KOPT-K1 (cell line): ENCODE data around the gene CRIP2.

Source experiments
- H3K27ac ChIP-seq: fragments of 200-600 bp; sonication (generic); 2 replicates; pipeline ENCODE4 v1.5.1; 2016; ENCODE audit warnings: antibody characterized with exemption, mild to moderate bottlenecking, low read depth, low read length; ENCODE audit not compliant: poor library complexity, severe bottlenecking
- H3K36me3 ChIP-seq: fragments of 200-600 bp; sonication (generic); 2 replicates; pipeline ENCODE4 v1.5.1; 2017; ENCODE audit warnings: antibody characterized with exemption, mild to moderate bottlenecking, low read length, moderate library complexity; ENCODE audit not compliant: insufficient read depth
- H3K9me3 ChIP-seq: fragments of 200-600 bp; sonication (generic); 2 replicates; pipeline ENCODE4 v1.5.1; 2017; ENCODE audit warnings: antibody characterized with exemption, low read length, mild to moderate bottlenecking; ENCODE audit not compliant: insufficient read depth, poor library complexity, severe bottlenecking

CRIP2 gene, protein sequence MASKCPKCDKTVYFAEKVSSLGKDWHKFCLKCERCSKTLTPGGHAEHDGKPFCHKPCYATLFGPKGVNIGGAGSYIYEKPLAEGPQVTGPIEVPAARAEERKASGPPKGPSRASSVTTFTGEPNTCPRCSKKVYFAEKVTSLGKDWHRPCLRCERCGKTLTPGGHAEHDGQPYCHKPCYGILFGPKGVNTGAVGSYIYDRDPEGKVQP

DNA sequence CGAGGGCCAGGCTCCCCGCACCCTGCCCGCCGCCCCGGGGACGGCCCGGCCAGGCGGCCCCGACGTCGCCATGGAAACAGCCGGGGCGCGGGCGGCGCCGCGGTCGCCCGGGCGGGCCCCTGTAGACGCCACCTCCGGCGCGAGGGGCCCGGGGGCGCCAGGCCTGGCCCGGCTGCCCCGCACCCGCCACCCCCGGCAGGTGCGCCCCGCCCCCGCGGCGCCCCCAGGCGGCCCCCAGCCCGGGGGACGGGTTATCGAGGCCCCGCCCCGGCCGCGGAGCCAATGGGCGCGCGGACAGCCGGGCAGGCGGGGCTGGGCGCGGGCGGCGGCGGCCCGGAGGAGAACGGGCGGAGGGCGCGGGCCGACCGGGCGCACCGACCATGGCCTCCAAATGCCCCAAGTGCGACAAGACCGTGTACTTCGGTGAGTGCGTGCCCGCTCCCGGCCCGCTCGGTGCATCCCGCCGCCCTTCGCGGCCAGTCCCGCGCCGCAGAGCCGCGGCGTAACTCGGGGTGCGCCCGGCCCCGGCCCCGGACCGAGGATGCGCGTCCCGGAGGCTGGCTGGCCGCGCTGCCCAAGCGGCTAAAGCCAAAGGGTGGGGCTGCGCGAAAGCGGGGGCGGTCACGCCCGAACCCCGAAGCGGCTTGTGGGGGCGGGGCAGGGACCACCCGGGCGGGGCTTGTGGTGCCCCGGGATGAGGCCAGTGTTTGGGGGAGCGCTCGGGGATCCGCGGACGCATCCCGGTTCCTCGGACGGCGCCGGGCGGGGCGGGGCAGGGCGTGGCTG, at the start of gene CRIP2:
Gene CRIP2 (plus strand): TSS at position 339 of the 786 bp plus-strand sequence. CDS start 42 bp downstream, at position 381.
- H3K27ac ChIP-seq = no peak within 1 kb of the TSS
- peaks cover 14% of the 10 kb centered on the region for H3K36me3 ChIP-seq
- peaks cover 8% of the 10 kb centered on the region for H3K9me3 ChIP-seq

- Histone ChIP-seq H3K9me3 (peaks cover under 1% of the 10 kb centered on the region), H3K36me3 (peaks cover 70% of the 10 kb centered on the region), H3K27ac (no peak overlapping the region)
Observed at GRCh38 chr14:105424861-105425260, 49.8 kb upstream of the CRIP2 start.

GRCh38 chr14:105425823-105426247, 48.8 kb upstream of the CRIP2 start:
- H3K36me3 ChIP-seq = peaks cover 79% of the 10 kb centered on the region

GRCh38 chr14:105426416-105427130, 48.0 kb upstream of the CRIP2 start:
- peaks cover 87% of the 10 kb centered on the region for H3K36me3 ChIP-seq
- H3K9me3 ChIP-seq = peaks cover 17% of the 10 kb centered on the region
- no peak overlapping the region for H3K27ac ChIP-seq

More at GRCh38 chr14:105425823-105426247, 48.8 kb upstream of the CRIP2 start:
- no peak overlapping the region for H3K27ac ChIP-seq
- H3K9me3 ChIP-seq = peaks cover 10% of the 10 kb centered on the region

GRCh38 chr14:105427412-105427811, 47.2 kb upstream of the CRIP2 start:
- Histone ChIP-seq H3K27ac (no peak overlapping the region), H3K36me3 (peaks cover 85% of the 10 kb centered on the region), H3K9me3 (peaks cover 18% of the 10 kb centered on the region)

- H3K36me3 ChIP-seq = peaks cover 87% of the 10 kb centered on the region
- H3K9me3 ChIP-seq = peaks cover 18% of the 10 kb centered on the region
- H3K27ac ChIP-seq = no peak overlapping the region
Observed at GRCh38 chr14:105427936-105428485, 46.6 kb upstream of the CRIP2 start.

DNA sequence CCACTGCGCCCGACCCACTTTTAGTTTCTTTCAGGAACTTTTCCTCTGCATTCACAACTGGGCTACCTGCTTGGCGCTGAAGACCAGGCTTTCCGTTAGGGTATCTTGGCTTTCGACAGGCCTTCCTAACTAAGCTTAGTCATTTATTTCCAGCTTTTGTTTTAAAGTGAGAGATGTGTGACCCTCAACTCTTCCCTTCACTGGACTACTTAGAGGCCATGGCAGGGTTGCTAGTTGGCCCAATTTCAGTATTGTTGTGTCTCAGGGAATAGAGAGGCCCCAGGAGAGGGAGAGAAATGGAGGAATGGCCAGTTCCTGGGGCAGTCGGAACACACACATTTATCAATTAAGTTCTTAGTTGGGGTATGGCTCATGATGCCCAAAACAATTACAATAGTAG, 44.6 kb upstream of the CRIP2 start:
- H3K9me3 ChIP-seq = peaks cover 18% of the 10 kb centered on the region
- peaks cover 80% of the 10 kb centered on the region for H3K36me3 ChIP-seq
- no peak overlapping the region for H3K27ac ChIP-seq

DNA sequence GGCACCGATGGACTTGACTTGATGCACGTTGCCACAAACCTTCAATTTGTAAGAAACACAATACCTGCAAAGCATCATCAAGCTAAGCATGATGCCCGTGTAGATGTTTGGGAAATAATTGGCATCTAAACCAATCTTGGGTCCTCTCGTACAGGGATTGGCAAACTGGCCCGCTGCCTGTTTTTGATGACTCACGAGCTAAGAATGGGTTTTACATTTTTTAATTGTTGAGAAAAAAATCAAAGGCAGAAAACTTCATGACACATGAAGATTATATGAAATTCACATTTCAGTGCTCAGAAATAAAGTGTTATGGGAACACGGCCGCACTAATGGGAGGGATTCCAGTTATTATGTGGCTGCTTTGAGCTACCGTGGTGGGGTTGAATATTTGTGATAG, 44.1 kb upstream of the CRIP2 start:
- Histone ChIP-seq H3K27ac (no peak overlapping the region), H3K9me3 (peaks cover 22% of the 10 kb centered on the region), H3K36me3 (peaks cover 80% of the 10 kb centered on the region)

GRCh38 chr14:105431256-105431655, 43.4 kb upstream of the CRIP2 start:
- Histone ChIP-seq H3K27ac (no peak overlapping the region), H3K36me3 (peaks cover 81% of the 10 kb centered on the region), H3K9me3 (peaks cover 24% of the 10 kb centered on the region)

GRCh38 chr14:105432657-105433056, 42.0 kb upstream of the CRIP2 start:
- peaks cover 80% of the 10 kb centered on the region for H3K36me3 ChIP-seq
- H3K27ac ChIP-seq = no peak overlapping the region
- H3K9me3 ChIP-seq = peaks cover 24% of the 10 kb centered on the region

GRCh38 chr14:105433161-105433605, 41.4 kb upstream of the CRIP2 start:
- Histone ChIP-seq H3K27ac (no peak overlapping the region), H3K9me3 (peaks cover 24% of the 10 kb centered on the region), H3K36me3 (peaks cover 80% of the 10 kb centered on the region)

GRCh38 chr14:105436402-105436801, 38.2 kb upstream of the CRIP2 start:
- H3K36me3 ChIP-seq = peaks cover 84% of the 10 kb centered on the region
- peaks cover 9% of the 10 kb centered on the region for H3K9me3 ChIP-seq
- no peak overlapping the region for H3K27ac ChIP-seq

GRCh38 chr14:105436891-105437722, 37.5 kb upstream of the CRIP2 start:
- H3K36me3 ChIP-seq = peaks cover 84% of the 10 kb centered on the region
- H3K27ac ChIP-seq = no peak overlapping the region
- peaks cover 7% of the 10 kb centered on the region for H3K9me3 ChIP-seq

GRCh38 chr14:105437723-105438500, 36.7 kb upstream of the CRIP2 start:
- peaks cover 88% of the 10 kb centered on the region for H3K36me3 ChIP-seq
- H3K9me3 ChIP-seq = peaks cover 7% of the 10 kb centered on the region
- no peak overlapping the region for H3K27ac ChIP-seq
